Keratinocyte (primary cell): Measurements from ENCODE around the gene HMCN1.

ENCODE experiments used
- CTCF ChIP-seq, 3 experiments: IDR thresholded peaks in 1 of 3; conservative IDR thresholded peaks in 1 of 3; optimal IDR thresholded peaks in 1 of 3; 2 replicates in 2 of 3; 3 replicates in 1 of 3; pipeline versions ENCODE3 to v1.5.1; 2011; ENCODE audit warnings: low read length in 3 of 3, mild to moderate bottlenecking in 3 of 3, moderate library complexity in 2 of 3, control low read depth in 1 of 3, inconsistent platforms in 1 of 3; ENCODE audit not compliant: insufficient read depth in 2 of 3; ENCODE audit errors: extremely low read depth in 1 of 3
- EZH2 ChIP-seq: IDR thresholded peaks from one replicate; pipeline ENCODE4 v1.6.1; 2012; ENCODE audit warnings: inconsistent platforms, mild to moderate bottlenecking, low read length, moderate library complexity

- TF ChIP-seq CTCF (optimal IDR thresholded peaks at IDR 0.05 in 1 of 3, IDR thresholded peaks at IDR 0.05 in 1 of 3, conservative IDR thresholded peaks at IDR 0.05 in 1 of 3; ENCODE audit: extremely low read depth in 1 of 3, insufficient read depth in 2 of 3, low read length in 3 of 3): no peak
- no peak for TF ChIP-seq EZH2
These were observed 378.1 kb downstream of the HMCN1 start for GRCh38 chr1:186112280-186112679.
